GM13977 (cell line): Measurements from ENCODE around the gene STK32B.
"Not testable (repeated sequence)": the region's sequence is repeated elsewhere in the genome, so short reads cannot be mapped to it uniquely, and the experiment has no call there.

Experiments
- DNase-seq: peaks from one replicate; pipeline ENCODE4 v3.0.0; 2012; ENCODE audit warnings: low spot score
- in situ Hi-C: fragments of 300-500 bp; cut with MboI; formaldehyde crosslinking; loops from one replicate; pipeline ENCODE4 v1.12.0; 2022; ENCODE audit warnings: low sequenced_read_pairs, low pct_unique_long_range_greater_than_20kb, mixed read lengths, inconsistent platforms; ENCODE audit not compliant: unreplicated experiment
- TF ChIP-seq, protein P1 (sequence below): IDR thresholded peaks from 2 replicates; pipeline ENCODE4 v1.5.1; 2012; ENCODE audit warnings: mild to moderate bottlenecking, control low read depth; ENCODE audit not compliant: insufficient read depth; ENCODE audit errors: extremely low read depth, missing control alignments

The STK32B gene

DNA sequence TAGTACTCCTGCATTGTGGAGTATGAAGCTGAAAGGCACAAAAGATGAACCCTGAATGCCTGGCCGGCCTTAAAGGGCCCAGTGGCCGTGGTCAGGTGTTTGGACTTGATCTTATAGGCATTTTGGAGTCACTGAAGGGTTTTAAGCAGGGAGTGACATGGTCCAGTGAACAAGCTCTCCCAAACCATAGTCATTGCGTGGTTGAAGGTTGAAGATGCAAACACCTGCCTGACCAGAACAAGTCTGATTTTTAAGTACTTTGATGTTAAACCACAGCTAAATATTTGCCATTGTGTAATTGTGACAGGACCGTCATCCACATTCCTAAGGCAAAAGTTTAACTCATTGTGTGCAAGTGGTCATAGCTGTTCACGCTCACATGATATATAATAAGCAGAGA is 3.3 kb downstream of the STK32B start:
- DNase-seq = no peak
- in situ Hi-C loops = loop anchor here (25.0 kb wide), 1 partner anchor 758 kb away; no protein-coding TSS in a partner anchor
- TF ChIP-seq, protein P1, sequence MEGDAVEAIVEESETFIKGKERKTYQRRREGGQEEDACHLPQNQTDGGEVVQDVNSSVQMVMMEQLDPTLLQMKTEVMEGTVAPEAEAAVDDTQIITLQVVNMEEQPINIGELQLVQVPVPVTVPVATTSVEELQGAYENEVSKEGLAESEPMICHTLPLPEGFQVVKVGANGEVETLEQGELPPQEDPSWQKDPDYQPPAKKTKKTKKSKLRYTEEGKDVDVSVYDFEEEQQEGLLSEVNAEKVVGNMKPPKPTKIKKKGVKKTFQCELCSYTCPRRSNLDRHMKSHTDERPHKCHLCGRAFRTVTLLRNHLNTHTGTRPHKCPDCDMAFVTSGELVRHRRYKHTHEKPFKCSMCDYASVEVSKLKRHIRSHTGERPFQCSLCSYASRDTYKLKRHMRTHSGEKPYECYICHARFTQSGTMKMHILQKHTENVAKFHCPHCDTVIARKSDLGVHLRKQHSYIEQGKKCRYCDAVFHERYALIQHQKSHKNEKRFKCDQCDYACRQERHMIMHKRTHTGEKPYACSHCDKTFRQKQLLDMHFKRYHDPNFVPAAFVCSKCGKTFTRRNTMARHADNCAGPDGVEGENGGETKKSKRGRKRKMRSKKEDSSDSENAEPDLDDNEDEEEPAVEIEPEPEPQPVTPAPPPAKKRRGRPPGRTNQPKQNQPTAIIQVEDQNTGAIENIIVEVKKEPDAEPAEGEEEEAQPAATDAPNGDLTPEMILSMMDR = no peak

DNA sequence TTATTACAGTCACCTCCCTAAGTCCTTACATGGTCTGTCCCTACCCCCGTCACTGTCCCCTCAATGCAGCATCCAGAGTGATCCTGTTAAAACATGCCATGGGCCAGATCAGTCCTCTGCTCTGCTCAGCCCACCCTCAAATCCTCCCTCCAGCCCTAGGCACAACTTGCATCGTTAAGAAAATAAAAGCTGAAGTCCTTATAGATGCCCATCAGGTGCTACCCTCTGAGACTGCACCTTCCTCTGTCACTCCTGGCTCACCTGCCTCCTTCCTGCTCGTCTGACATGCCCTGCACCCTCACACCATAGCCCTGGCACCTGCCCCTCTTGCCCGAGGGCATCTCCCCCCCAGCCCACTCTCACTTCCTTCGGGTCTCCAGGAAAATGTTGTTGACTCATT is 4.1 kb downstream of the STK32B start:
- DNase-seq = no peak
- in situ Hi-C loops = loop anchor here (25.0 kb wide), 1 partner anchor 757 kb away; no protein-coding TSS in a partner anchor
- TF ChIP-seq, protein P1 = no peak

DNA sequence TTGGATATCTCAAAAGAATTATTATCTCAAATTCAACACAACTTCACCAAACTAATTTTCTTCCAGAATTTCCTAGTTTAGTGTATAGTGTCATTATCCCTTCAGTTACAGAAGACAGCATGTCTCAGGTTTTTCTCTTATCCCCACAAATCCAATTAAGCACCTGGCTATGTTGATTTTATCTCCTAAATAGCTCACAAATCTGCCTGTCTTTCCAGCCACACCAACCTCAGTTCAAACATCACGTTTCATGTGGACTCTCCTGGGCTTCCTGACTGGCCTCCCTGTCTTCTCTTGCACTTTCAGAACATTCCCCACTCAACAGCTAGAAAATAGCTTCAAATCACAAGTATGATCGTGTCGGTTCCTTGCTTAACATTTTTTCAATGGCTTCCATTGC is 14.8 kb downstream of the STK32B start:
- in situ Hi-C loops = loop anchor here (25.0 kb wide), 1 partner anchor 746 kb away; no protein-coding TSS in a partner anchor
- DNase-seq = no peak
- TF ChIP-seq, protein P1 = no peak

DNA sequence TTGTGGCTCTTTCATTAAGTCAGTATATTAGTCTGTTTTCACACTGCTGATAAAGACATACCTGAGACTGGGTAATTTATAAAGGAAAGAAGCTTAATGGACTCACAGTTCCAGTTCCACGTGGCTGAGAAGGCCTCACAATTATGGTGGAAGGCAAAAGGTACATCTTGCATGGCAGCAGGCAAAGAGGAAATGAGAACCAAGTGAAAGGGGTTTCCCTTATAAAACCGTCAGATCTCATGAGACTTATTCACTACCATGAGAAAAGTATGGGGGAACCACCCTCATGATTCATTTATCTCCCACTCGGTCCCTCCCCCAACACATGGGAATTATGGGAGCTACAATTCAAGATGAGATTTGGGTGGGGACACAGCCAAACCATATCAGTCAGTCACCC is 15.7 kb downstream of the STK32B start:
- in situ Hi-C loops = loop anchor here (25.0 kb wide), 1 partner anchor 745 kb away; no protein-coding TSS in a partner anchor
- DNase-seq = not testable (repeated sequence)

DNA sequence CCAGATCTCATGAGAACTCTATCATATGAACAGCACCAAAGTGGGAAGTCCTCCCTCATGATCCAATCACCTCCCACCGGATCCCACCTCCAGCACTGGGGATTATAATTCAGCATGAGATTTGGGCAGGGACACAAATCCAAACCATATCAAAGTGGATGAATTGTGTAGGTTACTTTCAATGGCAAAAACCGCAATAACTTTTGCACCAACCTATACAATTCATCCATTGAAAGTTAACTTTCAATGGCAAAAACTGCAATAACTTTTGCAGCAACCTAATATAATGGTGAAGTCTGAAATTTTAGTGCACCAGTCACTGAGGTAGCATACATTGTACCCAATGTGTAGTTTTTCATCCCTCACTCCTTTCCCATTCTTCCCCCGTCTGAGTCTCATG is 16.6 kb downstream of the STK32B start:
- TF ChIP-seq, protein P1 = no peak
- DNase-seq = no peak
- in situ Hi-C loops = loop anchor here (25.0 kb wide), 1 partner anchor 744 kb away; no protein-coding TSS in a partner anchor

DNA sequence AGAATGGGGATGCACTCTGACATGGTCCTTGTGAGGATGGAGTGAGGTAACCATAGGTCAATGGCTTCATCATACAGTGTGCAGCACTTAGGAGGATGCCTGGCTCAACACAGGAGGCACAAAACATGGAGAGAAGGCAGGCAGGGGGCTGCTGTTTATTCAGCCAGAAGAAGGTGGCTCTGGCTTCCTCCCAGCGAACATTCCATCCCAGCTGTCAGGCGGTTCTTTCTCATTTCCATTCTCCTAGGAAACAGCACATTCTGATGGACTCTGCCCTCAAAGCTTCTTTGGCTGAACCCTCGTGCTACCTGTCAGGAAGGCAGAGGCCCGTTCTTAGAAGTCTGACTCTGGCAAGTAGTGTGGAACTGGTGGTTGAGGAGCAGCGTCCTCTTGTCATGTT is 18.6 kb downstream of the STK32B start:
- in situ Hi-C loops = loop anchor here (25.0 kb wide), 1 partner anchor 742 kb away; no protein-coding TSS in a partner anchor
- DNase-seq = no peak
- TF ChIP-seq, protein P1 = no peak

DNA sequence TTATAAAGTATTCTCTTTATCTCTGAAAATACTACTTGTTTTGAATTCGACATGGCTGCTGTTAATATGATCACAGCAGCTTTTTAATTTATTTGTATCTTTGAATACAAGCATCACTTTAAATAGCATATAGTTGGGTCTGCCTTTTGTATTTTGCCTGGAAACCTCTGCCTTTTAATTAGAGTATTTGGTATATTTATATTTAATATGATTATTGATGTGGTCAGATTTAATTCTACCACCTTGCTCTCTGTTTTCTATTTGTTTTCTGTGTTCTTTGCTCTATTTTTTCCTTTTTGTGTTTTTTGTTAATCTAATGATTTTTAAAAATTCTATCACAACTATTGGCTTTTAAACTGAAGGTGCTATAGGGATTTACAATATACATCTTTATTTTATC is 21.7 kb downstream of the STK32B start:
- TF ChIP-seq, protein P1 = no peak
- no peak for DNase-seq
- in situ Hi-C loops = loop anchor here (25.0 kb wide), 1 partner anchor 739 kb away; no protein-coding TSS in a partner anchor
